EH (cell line): ENCODE results near the gene LCLAT1.

Experiments used
- DNase-seq: peaks from one replicate; pipeline ENCODE4 v3.0.0-alpha.2; 2015; ENCODE audit warnings: low read depth

The LCLAT1 gene

DNA sequence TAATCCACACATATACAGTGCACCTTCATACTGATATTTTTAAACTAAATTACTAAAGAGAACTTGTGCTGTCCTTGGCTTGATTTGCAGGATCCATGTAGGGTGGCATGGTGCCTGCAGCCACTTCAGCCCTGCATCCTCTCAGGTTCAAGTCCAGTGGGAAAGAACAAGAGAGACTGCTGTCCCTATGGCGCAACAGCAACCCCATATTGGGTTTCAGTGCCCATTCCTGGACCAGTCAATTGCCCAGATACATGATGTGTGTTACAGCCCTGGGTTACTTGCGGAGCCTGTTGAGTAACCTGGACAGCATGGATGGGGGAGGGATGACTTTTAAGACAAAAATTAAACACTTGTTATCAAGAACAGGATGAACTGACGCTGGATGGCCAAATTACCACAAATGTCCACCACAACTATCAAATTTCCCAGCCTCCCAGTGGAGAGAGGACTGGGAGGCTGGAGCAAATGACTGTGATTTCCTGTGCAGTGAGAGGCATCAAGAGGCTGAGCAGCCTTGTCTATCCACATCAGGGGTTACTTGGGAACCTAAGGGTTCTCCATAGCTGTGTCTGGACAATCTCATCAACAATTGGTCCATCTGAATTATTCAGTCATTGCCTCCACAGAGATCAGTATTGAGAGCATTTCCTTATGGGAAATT, 198.2 kb downstream of the LCLAT1 start:
- DNase-seq: no peak

DNA sequence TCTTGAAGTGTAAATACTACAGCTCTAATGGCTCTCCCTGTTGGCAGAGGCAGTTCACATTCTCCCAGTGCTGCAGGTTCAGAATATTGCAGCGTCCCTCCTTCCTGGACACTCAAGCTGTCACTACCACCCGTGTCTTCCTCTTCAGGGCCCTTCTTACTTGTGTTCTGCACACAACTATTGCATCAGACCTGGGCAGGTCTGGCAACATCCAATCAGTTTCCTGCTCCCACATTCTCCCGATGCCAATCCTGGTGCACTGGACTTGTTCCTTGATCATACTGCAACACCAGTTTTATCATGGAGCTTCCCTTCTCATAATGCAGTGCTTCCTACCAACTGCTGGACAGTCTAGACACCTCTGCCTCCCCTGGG, 198.7 kb downstream of the LCLAT1 start:
- no peak for DNase-seq

- no peak for DNase-seq
Observed at GRCh38 chr2:30647752-30648457, 200.9 kb downstream of the LCLAT1 start.

GRCh38 chr2:30649278-30649677, 202.2 kb downstream of the LCLAT1 start:
- DNase-seq: peak; percentile 46

DNA sequence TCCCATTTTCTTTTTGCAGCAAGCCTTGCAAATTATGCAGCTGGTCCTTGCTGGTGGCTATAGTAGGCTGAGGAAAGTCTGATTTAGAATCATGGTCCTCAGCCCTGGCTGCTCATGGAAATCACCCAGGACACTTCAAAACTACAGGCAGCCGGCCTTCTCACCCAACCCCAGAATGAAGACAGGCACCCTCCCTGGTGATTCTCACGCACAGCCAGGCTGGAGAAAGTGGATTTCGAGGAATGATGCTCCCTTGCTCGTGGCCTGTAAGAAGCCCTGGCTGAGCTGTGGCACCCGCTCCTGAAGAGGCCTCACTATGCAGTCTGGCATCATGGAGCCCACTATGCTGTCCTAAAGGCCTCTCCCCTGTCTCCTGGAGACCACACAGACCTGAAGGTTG, 202.8 kb downstream of the LCLAT1 start:
- no peak for DNase-seq

- peak; percentile 68 for DNase-seq
Observed at GRCh38 chr2:30652271-30652915, 205.3 kb downstream of the LCLAT1 start.

DNA sequence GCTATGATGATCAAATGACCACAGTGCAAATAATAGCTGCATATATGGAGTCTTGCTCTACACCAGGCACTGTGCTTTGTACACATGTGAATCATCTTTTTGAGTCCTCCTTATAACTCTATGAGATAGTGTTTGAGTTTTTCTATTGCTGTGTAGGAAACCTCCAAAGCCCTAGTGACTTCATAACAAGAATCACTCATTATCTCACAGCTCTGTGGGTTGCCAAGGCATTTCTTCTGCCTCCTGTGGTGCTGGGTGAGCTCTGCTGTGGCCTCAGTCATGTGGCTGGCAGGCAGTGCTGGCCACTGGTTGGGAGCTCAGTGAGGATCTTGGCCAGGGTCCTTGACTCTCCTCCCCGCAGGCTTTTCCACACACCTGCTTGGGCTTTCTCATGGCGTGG, 206.8 kb downstream of the LCLAT1 start:
- DNase-seq: peak; percentile 69

GRCh38 chr2:30654404-30654803, 207.4 kb downstream of the LCLAT1 start:
- no peak for DNase-seq

DNA sequence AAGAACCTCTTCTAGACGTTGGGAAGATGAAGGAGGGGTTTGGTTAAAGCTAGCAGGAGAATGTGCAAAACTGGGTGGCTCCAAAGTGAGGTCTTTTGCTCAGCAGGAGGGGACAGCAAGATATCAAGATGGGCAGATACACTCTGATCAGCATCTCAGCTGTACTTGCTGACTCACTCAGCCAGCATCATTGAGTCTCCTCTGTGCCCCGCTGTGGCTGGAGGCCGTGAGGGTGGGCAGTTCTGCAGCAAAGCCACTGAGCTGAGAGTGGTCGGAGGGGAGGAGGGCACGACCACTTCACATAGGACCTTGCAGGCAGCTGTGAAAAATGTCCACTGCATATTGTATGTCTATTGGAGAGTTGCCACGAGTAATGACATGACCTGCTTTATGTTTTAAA, 208.2 kb downstream of the LCLAT1 start:
- DNase-seq: peak; percentile 34

- peak; percentile 65 for DNase-seq
Observed at GRCh38 chr2:30655660-30656059, 208.6 kb downstream of the LCLAT1 start.

GRCh38 chr2:30656079-30656478, 209.0 kb downstream of the LCLAT1 start:
- DNase-seq: peak; percentile 65

DNA sequence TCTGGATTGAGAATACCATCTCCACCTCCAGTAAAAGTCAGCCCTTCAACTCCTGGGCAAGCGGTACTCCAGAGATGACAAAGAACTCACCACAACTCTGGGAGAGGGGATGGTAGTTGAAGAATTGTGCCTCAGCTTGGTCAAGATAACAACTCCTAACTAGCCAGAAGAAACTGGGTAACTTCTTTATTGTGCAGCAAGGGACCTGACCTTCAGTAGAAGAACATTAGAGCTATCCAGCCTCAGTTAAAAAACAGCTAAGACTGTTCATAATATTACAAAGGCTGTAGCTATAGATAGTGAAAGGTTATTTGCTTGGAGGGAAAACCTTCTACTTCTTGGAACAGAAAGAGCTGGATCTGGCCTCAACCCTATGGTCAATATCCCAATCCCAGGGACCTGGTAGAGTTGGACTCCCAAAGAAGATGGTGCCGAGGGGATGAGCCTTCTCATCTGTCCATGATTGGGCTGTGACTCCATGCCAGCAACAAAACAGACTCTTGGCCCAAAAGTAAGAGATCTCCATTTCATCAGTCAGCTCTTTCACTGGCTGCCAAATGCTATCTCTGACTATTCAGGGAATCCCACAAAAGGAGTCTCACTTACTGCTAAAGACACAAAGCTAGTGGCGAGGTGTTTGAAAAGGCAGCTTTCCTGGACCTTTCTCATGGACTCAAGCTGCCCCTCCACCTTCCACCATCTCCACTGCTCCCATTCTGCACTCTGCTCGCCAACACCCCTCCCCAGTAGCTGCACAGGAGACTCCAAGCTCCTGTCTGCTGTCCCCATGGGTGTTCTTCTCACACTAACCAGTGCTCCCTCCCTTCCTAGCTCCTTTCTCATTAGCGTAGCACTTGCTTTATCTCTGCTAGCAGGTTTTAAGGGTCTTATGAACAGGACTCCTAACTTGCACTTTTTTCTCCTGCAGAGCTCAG, 214.4 kb downstream of the LCLAT1 start:
- DNase-seq: peak; percentile 45

DNA sequence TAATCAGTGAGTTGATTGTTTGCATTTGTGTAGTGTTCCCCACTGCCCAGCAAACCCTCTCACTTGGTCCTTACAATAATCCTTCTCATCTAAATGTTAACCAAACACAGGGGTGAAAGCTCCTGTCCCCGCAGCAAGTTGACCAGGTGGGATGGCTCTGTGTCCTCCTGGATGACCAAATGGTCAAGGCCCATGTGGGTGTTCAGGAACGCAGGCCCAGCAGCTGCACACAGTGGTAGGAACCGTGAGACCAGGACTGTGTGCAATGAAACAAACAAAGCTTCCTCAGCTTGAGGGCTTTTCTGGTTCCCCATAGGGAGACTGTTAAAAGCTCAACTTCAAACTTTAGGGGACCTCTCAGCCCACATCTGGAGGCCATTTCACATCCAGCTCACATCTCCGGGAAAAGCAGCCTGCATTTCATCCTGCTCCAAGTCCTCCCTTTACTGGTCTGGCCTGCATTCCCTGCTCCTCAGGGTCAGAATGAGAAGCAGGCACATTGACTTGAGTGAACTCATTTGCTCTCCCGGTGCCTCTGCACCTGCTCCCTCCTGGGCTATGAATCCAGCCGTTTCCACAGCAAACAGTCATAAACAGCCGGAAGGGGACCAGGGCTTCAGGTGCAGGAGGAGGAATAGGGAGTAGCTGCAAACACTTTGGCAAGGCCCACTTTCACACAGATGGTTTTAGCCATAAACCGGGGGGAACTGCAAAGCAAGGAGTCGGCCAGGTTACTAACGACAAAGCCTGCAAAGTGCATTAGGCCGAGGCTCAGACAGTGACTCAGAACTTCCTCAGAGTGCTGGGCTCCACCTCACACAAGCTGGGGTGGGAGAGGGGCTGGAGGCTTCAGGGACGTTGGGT, 215.5 kb downstream of the LCLAT1 start:
- DNase-seq: peak; percentile 43

DNA sequence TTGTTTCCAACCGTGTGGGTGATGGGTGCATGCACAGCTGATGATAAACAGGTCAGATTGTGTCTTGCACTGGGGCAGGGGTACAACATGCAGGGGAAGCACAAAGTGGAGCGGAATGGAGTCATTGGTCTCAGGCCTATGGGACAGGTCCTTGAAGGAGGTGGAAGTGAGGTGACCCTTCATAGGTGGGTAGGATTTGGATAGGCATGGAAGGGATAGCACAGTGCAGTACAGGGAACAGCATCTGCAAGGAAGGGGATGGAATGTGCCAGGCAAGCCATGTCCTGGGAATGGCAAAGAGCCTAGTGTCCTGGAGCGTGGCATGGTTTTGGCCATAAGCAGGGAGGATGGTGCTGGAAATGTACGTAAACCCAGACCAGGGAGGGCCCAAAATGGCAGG, 216.3 kb downstream of the LCLAT1 start:
- no peak for DNase-seq

- no peak for DNase-seq
Observed at GRCh38 chr2:30663806-30664205, 216.8 kb downstream of the LCLAT1 start.

DNA sequence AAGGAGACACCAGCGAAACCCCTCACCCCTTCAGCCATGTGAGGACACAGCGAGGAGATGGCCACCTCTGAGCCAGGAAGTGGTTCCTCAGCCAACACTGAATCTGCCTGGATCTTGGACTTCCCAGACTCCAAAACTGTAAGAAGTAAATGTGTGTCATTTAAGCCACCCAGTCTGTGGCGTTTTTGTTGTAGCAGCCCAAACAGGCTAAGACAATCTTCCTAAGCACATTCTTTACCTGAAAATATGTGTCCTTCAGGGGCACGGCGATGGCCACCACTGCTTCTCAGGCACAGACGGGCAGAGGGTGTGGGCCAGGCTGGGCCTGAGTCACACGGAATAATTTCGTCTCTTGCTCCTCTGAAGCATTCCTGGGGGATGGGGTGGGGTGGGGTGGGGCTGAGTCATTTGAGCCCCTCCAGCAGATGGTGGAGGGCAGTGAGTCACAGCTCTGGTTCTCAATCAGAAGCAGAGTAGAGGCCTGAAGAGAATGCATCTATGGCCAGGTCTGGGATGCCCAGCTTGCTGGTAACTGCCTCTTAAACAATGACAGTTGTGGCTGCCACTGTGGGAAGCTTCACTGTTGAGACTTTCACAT, 217.8 kb downstream of the LCLAT1 start:
- peak; percentile 99 for DNase-seq

DNA sequence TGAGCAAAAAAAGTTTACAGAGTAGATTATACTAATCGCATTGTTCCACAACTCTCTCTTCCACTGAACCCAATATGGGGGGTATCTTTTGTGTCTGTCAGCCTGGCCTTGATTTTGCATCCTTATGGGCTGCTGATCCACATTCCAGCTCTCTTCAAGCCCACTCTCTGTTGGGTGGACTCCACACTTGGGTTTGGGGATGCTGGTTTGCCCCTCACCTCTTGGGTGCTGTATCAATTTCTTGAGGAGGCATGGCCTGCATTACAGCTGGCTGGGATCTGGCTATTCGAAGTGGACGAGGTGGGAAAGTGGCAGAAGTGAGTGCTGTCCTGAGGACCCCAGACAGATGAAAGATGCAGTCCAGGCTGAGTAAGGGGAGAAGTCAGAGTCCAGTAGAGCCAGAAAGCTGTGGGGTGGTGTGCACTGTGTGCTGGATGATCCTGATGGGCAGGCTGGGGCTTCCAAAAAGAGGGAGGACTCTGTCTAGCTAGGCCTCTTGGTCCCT, 218.8 kb downstream of the LCLAT1 start:
- DNase-seq: no peak

DNA sequence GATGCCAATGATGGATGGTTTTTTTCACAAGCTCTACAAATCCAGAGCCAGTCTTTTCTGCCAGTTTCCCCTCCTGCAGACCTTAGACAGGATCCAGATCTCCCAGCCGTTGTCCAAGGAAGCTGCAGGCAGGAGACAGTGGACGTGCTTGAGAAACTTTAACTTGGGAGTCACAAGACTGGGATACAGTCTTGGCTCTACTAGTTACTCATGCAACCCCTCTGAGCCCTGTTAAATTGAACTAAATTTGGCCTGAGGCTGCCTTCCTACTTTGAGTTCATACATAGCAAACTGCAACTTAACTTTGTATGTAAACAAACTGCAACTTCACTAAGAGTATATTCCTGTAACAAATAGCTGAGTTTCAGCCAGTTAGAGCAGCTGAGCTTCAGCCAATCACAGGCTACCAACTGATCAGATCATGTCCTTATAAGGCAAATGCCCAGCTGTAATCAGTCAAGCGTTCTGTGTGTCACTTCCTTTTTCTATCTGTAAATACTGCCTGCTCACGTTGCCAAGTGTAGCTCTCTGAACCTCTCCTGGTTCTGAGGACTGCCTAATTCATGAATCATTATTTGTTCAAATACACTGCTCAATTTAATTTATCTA, 219.3 kb downstream of the LCLAT1 start:
- peak; percentile 99 for DNase-seq

DNA sequence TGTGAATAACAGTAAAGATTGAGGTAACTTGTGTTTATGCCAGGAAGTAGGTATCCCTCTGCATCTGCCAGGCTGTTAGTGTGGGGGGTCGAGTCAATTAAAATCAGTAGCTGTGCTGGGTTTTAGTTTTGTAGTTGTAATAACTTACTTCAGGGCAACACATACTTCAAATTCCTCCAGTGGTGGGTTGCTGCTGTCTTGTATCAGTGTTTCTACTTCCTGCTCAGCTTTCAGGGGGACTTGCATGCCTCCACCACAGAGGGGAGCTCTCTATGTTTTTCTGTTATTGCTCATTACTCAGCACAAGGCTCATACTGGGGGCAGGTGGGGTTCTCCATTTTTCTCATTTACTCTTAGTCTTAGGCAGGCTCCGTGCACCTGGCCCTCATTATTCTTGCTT, 223.4 kb downstream of the LCLAT1 start:
- DNase-seq: peak; percentile 31

GRCh38 chr2:30673127-30673526, 226.1 kb downstream of the LCLAT1 start:
- DNase-seq: no peak
